Astrocyte (in vitro differentiated cells and primary cell): Measurements from ENCODE around the gene UCK1. TPM values are rescaled to one million over a fixed set of nuclear protein-coding genes. Genes with fewer than 3 reads are reported as not detected.

Source experiments
- DNase-seq: peaks from one replicate; pipeline ENCODE4 v3.0.0-alpha.2; 2010; ENCODE audit warnings: low read depth
- FAIRE-seq: peaks from 2 replicates; lab custom pipeline; 2011; peaks lifted over from hg19 to GRCh38; lab: Jason Lieb, UNC
- H2AFZ ChIP-seq: 2 replicates; pipeline ENCODE4 v1.6.0; 2012; ENCODE audit warnings: low read depth, low read length, inconsistent platforms
- H3K27ac ChIP-seq: 2 replicates; pipeline ENCODE4 v1.5.1; 2011; ENCODE audit warnings: low read depth, low read length, inconsistent platforms
- H3K27me3 ChIP-seq: 2 replicates; pipeline ENCODE4 v1.6.0; 2011; ENCODE audit warnings: low read length, inconsistent platforms; ENCODE audit not compliant: insufficient read depth
- H3K36me3 ChIP-seq: 2 replicates; pipeline ENCODE4 v1.5.1; 2011; ENCODE audit warnings: low read length, inconsistent platforms; ENCODE audit not compliant: insufficient read depth
- H3K4me1 ChIP-seq: 2 replicates; pipeline ENCODE4 v1.5.1; 2011; ENCODE audit warnings: low read length, inconsistent platforms; ENCODE audit not compliant: insufficient read depth
- H3K4me2 ChIP-seq: 2 replicates; pipeline ENCODE4 v1.6.0; 2012; ENCODE audit warnings: low read length, inconsistent platforms
- H3K4me3 ChIP-seq: 2 replicates; pipeline ENCODE4 v1.5.1; 2011; ENCODE audit warnings: low read depth, mild to moderate bottlenecking, low read length, inconsistent platforms; ENCODE audit not compliant: insufficient read depth
- H3K79me2 ChIP-seq: 2 replicates; pipeline ENCODE4 v1.6.0; 2012; ENCODE audit warnings: mild to moderate bottlenecking, low read length, inconsistent platforms; ENCODE audit not compliant: insufficient read depth
- H3K9ac ChIP-seq: 2 replicates; pipeline ENCODE4 v1.6.0; 2012; ENCODE audit warnings: mild to moderate bottlenecking, low read length, inconsistent platforms
- H3K9me3 ChIP-seq: 2 replicates; pipeline ENCODE4 v1.5.1; 2012; ENCODE audit warnings: low read depth, mild to moderate bottlenecking, low read length, inconsistent platforms; ENCODE audit not compliant: insufficient read depth
- H4K20me1 ChIP-seq: 2 replicates; pipeline ENCODE4 v1.6.0; 2012; ENCODE audit warnings: low read length, inconsistent platforms; ENCODE audit not compliant: insufficient read depth
- H3K27ac Mint-ChIP-seq: one replicate; pipeline ENCODE4 v1.8.0; 2021; ENCODE audit warnings: mild to moderate bottlenecking, mixed read lengths; ENCODE audit not compliant: unreplicated experiment
- H3K27me3 Mint-ChIP-seq: one replicate; pipeline ENCODE4 v1.8.0; 2021; ENCODE audit warnings: low read depth, mixed read lengths; ENCODE audit not compliant: unreplicated experiment
- H3K36me3 Mint-ChIP-seq: one replicate; pipeline ENCODE4 v1.8.0; 2021; ENCODE audit warnings: low read depth, mixed read lengths; ENCODE audit not compliant: unreplicated experiment
- H3K4me1 Mint-ChIP-seq: one replicate; pipeline ENCODE4 v1.8.0; 2021; ENCODE audit warnings: low read depth, mixed read lengths; ENCODE audit not compliant: unreplicated experiment
- H3K4me3 Mint-ChIP-seq: one replicate; pipeline ENCODE4 v1.8.0; 2021; ENCODE audit warnings: mild to moderate bottlenecking, moderate library complexity, mixed read lengths; ENCODE audit not compliant: unreplicated experiment
- H3K9me3 Mint-ChIP-seq: one replicate; pipeline ENCODE4 v1.8.0; 2021; ENCODE audit warnings: mild to moderate bottlenecking, mixed read lengths; ENCODE audit not compliant: unreplicated experiment
- CTCF ChIP-seq: IDR thresholded peaks from 2 replicates; pipeline ENCODE4 v1.5.1; 2011; ENCODE audit warnings: low read depth, mild to moderate bottlenecking, inconsistent platforms, low read length, moderate library complexity; ENCODE audit not compliant: insufficient read depth
- EZH2 ChIP-seq: IDR thresholded peaks from 2 replicates; pipeline ENCODE4 v1.6.1; 2012; ENCODE audit warnings: mild to moderate bottlenecking, low read length, inconsistent platforms; ENCODE audit not compliant: insufficient read depth
- total RNA-seq: library from RNA; stranded (reverse); gene quantifications from 2 replicates; pipeline ENCODE4 v1.2.1, GENCODE V29; 2021

Gene UCK1
- total RNA-seq, 1 donor from 2014 or later: 15.4 TPM

- Histone ChIP-seq H3K4me2 (no peak overlapping the region), H3K36me3 (peaks cover 27% of the 10 kb centered on the region), H3K4me3 (no peak overlapping the region), H4K20me1 (peaks cover 3% of the 10 kb centered on the region), H2AFZ (no peak overlapping the region), H3K27me3 (no peaks in the 10 kb centered on the region), H3K4me1 (peaks cover 2% of the 10 kb centered on the region), H3K9ac (no peak overlapping the region), H3K79me2 (no peaks in the 10 kb centered on the region), H3K27ac (no peak overlapping the region), H3K9me3 (no peaks in the 10 kb centered on the region)
- Mint-ChIP-seq H3K27ac (peak overlapping the region; percentile 41), H3K4me1 (peaks cover 11% of the 10 kb centered on the region), H3K27me3 (no peaks in the 10 kb centered on the region), H3K36me3 (peaks cover 31% of the 10 kb centered on the region), H3K4me3 (no peak overlapping the region), H3K9me3 (no peaks in the 10 kb centered on the region)
- no peak for DNase-seq
- FAIRE-seq: no peak
- no peak for TF ChIP-seq CTCF
- TF ChIP-seq EZH2: no peak
Observed at GRCh38 chr9:131522257-131523085, 8.6 kb downstream of the UCK1 start.

- H3K27me3 ChIP-seq: no peaks in the 10 kb centered on the region
- DNase-seq (no peak), FAIRE-seq (no peak)
- TF ChIP-seq CTCF: no peak
- no peak for TF ChIP-seq EZH2
- peaks cover 1% of the 10 kb centered on the region for H3K9me3 ChIP-seq
- H3K4me1 ChIP-seq: peaks cover 2% of the 10 kb centered on the region
- Mint-ChIP-seq H3K9me3 (no peaks in the 10 kb centered on the region), H3K4me1 (peaks cover 11% of the 10 kb centered on the region), H3K27ac (no peak overlapping the region), H3K4me3 (no peak overlapping the region), H3K27me3 (no peaks in the 10 kb centered on the region), H3K36me3 (peaks cover 31% of the 10 kb centered on the region)
- H3K9ac ChIP-seq: no peak overlapping the region
- no peak overlapping the region for H3K4me2 ChIP-seq
- H3K27ac ChIP-seq: no peak overlapping the region
- peaks cover 27% of the 10 kb centered on the region for H3K36me3 ChIP-seq
- H2AFZ ChIP-seq: no peak overlapping the region
- H3K4me3 ChIP-seq: no peak overlapping the region
- H3K79me2 ChIP-seq: no peaks in the 10 kb centered on the region
- peaks cover 3% of the 10 kb centered on the region for H4K20me1 ChIP-seq
Observed at GRCh38 chr9:131521822-131522221, 9.2 kb downstream of the UCK1 start.

- Mint-ChIP-seq H3K27me3 (no peaks in the 10 kb centered on the region), H3K36me3 (peaks cover 31% of the 10 kb centered on the region), H3K4me1 (peaks cover 11% of the 10 kb centered on the region), H3K4me3 (no peak overlapping the region), H3K9me3 (no peaks in the 10 kb centered on the region), H3K27ac (no peak overlapping the region)
- H2AFZ ChIP-seq: no peak overlapping the region
- no peak for DNase-seq
- TF ChIP-seq CTCF: no peak
- no peak for TF ChIP-seq EZH2
- H3K36me3 ChIP-seq: peaks cover 33% of the 10 kb centered on the region
- peaks cover 2% of the 10 kb centered on the region for H3K4me1 ChIP-seq
- peaks cover 6% of the 10 kb centered on the region for H3K9me3 ChIP-seq
- no peak for FAIRE-seq
- H3K79me2 ChIP-seq: no peaks in the 10 kb centered on the region
- H3K4me3 ChIP-seq: no peak overlapping the region
- H3K9ac ChIP-seq: no peak overlapping the region
- no peaks in the 10 kb centered on the region for H3K27me3 ChIP-seq
- no peak overlapping the region for H3K4me2 ChIP-seq
- no peak overlapping the region for H3K27ac ChIP-seq
- H4K20me1 ChIP-seq: peaks cover 2% of the 10 kb centered on the region
Observed at GRCh38 chr9:131521203-131521602, 9.9 kb downstream of the UCK1 start.
